Measurements from ENCODE around the gene DUOX1. TPM values are rescaled to one million over a fixed set of nuclear protein-coding genes. Genes with fewer than 3 reads are reported as not detected.
"Not testable (repeated sequence)": the region's sequence is repeated elsewhere in the genome, so short reads cannot be mapped to it uniquely, and the experiment has no call there.

Gene DUOX1
- total RNA-seq, 2 donors from 2014 or later = 0.34 to 0.95 TPM

- no peaks in the 10 kb centered on the region for H3K36me3 Mint-ChIP-seq (ENCODE audit: insufficient read depth in 2 of 2)
- ATAC-seq (replicated peaks in 1 of 2) (no peak), DNase-seq (no peak)
- H3K27ac Mint-ChIP-seq = no peak overlapping the region
- H3K4me3 Mint-ChIP-seq = no peak overlapping the region
- no peaks in the 10 kb centered on the region for H3K9me3 Mint-ChIP-seq
- H3K4me1 Mint-ChIP-seq (ENCODE audit: low read depth) = no peaks in the 10 kb centered on the region
- H3K27me3 Mint-ChIP-seq (ENCODE audit: low read depth) = peaks cover 13% of the 10 kb centered on the region
Measured at GRCh38 chr15:45095661-45096060, 34.1 kb upstream of the DUOX1 start.

DNA sequence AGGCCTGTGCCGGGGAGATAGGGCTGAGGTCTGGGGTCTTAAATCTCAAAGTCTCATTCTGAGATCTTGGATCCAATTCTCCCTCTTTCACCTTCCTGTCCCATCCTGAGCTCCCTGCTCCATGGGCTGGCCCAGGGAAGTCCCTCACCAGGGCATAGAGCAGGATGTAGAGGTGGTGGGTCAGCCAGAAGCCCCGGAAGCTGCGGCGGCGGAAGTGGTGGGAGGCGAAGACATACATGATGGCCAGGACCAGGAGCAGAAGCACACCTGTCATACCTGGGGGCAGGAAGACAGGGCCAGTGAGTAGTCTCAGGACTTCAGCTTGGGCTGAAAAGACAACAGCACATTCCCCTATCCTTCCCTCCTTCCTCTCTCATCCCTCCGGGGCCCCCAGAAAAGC lies 32.3 kb upstream of the DUOX1 start:
- no peaks in the 10 kb centered on the region for H3K36me3 Mint-ChIP-seq (ENCODE audit: insufficient read depth in 2 of 2)
- no peak overlapping the region for H3K4me3 Mint-ChIP-seq
- H3K4me1 Mint-ChIP-seq (ENCODE audit: low read depth) = no peaks in the 10 kb centered on the region
- DNase-seq (no peak), ATAC-seq (replicated peaks in 1 of 2) (no peak)
- H3K9me3 Mint-ChIP-seq = no peaks in the 10 kb centered on the region
- no peak overlapping the region for H3K27ac Mint-ChIP-seq
- H3K27me3 Mint-ChIP-seq (ENCODE audit: low read depth) = no peaks in the 10 kb centered on the region

- no peaks in the 10 kb centered on the region for H3K4me1 Mint-ChIP-seq (ENCODE audit: low read depth)
- H3K4me3 Mint-ChIP-seq = no peak overlapping the region
- H3K9me3 Mint-ChIP-seq = no peaks in the 10 kb centered on the region
- DNase-seq = no peak
- no peaks in the 10 kb centered on the region for H3K27me3 Mint-ChIP-seq (ENCODE audit: low read depth)
- H3K36me3 Mint-ChIP-seq (ENCODE audit: insufficient read depth in 2 of 2) = no peaks in the 10 kb centered on the region
- ATAC-seq (replicated peaks in 1 of 2) = no peak
- no peak overlapping the region for H3K27ac Mint-ChIP-seq
Measured at GRCh38 chr15:45099549-45100165, 30.1 kb upstream of the DUOX1 start.

GRCh38 chr15:45100884-45101625 lies 28.7 kb upstream of the DUOX1 start:
- Mint-ChIP-seq H3K27me3 (ENCODE audit: low read depth) (no peaks in the 10 kb centered on the region), H3K27ac (no peak overlapping the region), H3K4me1 (ENCODE audit: low read depth) (no peaks in the 10 kb centered on the region), H3K9me3 (no peaks in the 10 kb centered on the region), H3K36me3 (ENCODE audit: insufficient read depth in 2 of 2) (no peaks in the 10 kb centered on the region), H3K4me3 (no peak overlapping the region)
- ATAC-seq (replicated peaks in 1 of 2) (no peak), DNase-seq (no peak)

DNA sequence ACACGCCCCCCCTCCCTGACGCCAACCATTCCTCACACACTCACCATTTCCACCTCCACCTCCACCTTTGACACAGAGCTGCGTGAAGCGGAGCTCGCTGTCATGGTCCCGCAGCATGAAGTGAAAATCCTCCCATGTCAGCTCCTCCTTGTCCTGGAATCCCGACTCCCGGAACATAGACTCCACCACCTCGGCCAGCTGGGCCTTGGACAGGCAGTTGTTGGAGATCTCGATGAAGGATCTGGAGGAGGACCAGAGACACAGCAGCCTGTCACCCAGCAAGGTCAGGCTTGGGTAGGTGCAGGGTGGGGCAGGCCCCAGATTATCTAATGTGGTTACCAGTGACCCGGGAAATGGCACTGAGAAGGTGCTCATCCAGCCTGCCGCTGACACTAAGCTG lies 28.0 kb upstream of the DUOX1 start:
- no peak for DNase-seq
- Mint-ChIP-seq H3K4me3 (no peak overlapping the region), H3K4me1 (ENCODE audit: low read depth) (no peaks in the 10 kb centered on the region)

DNA sequence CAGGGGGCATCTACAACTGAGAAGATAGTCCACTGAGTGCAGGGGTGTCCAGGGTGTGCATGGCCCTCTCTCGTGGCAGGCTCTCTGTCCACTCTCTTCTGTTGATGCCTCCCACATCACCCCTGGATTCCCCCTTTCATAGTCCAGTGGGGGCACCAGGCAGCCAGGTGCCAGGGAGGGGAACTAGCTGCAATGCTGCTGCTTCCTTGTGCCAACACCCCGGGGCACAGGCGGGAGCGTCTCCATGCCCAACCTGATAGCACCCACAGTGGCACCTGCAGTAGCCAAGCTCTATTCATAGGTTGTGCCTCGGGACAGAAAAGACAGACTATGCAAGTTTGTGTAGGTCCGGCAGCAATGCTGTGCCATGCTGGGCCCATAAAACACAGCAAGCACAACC lies 27.6 kb upstream of the DUOX1 start:
- DNase-seq = no peak
- H3K27ac Mint-ChIP-seq = no peak overlapping the region
- H3K36me3 Mint-ChIP-seq (ENCODE audit: insufficient read depth in 2 of 2) = no peaks in the 10 kb centered on the region
- ATAC-seq (replicated peaks in 1 of 2) = no peak
- no peaks in the 10 kb centered on the region for H3K27me3 Mint-ChIP-seq (ENCODE audit: low read depth)
- H3K9me3 Mint-ChIP-seq = no peaks in the 10 kb centered on the region
- no peak overlapping the region for H3K4me3 Mint-ChIP-seq
- H3K4me1 Mint-ChIP-seq (ENCODE audit: low read depth) = no peaks in the 10 kb centered on the region

More for the DNA sequence above, 28.0 kb upstream of the DUOX1 start:
- no peaks in the 10 kb centered on the region for H3K27me3 Mint-ChIP-seq (ENCODE audit: low read depth)
- H3K9me3 Mint-ChIP-seq = no peaks in the 10 kb centered on the region
- no peak overlapping the region for H3K27ac Mint-ChIP-seq
- H3K36me3 Mint-ChIP-seq (ENCODE audit: insufficient read depth in 2 of 2) = no peaks in the 10 kb centered on the region
- no peak for ATAC-seq (replicated peaks in 1 of 2)

GRCh38 chr15:45104170-45104569 lies 25.6 kb upstream of the DUOX1 start:
- H3K4me3 Mint-ChIP-seq; H3K36me3 Mint-ChIP-seq (ENCODE audit: insufficient read depth in 2 of 2); H3K27me3 Mint-ChIP-seq (ENCODE audit: low read depth); DNase-seq; ATAC-seq (replicated peaks in 1 of 2); H3K27ac Mint-ChIP-seq; H3K4me1 Mint-ChIP-seq (ENCODE audit: low read depth); H3K9me3 Mint-ChIP-seq: not testable (repeated sequence)

DNA sequence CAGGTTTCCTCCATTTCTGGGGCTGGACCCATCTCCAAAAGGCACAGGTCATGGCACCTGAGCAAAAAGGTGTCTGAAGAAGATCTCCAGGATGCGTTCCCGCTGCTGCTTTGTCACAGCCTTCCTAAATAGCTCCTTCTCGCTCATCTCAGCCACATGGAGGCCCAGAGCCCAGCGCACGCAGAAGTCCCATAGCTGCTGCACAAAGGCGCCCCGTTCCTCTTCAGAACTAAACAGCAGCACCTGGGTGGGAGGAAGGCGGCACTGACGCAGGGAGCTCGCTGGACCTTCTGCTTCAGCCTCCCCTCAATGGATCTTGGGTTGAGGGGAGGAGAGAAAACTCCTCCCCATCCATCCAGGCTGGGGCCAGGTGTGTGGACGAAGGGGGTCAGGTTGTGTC lies 24.2 kb upstream of the DUOX1 start:
- Mint-ChIP-seq H3K36me3 (ENCODE audit: insufficient read depth in 2 of 2) (no peaks in the 10 kb centered on the region), H3K4me1 (ENCODE audit: low read depth) (no peaks in the 10 kb centered on the region), H3K4me3 (no peak overlapping the region), H3K27me3 (ENCODE audit: low read depth) (peaks cover 18% of the 10 kb centered on the region), H3K9me3 (no peaks in the 10 kb centered on the region), H3K27ac (no peak overlapping the region)
- no peak for DNase-seq
- no peak for ATAC-seq (replicated peaks in 1 of 2)

DNA sequence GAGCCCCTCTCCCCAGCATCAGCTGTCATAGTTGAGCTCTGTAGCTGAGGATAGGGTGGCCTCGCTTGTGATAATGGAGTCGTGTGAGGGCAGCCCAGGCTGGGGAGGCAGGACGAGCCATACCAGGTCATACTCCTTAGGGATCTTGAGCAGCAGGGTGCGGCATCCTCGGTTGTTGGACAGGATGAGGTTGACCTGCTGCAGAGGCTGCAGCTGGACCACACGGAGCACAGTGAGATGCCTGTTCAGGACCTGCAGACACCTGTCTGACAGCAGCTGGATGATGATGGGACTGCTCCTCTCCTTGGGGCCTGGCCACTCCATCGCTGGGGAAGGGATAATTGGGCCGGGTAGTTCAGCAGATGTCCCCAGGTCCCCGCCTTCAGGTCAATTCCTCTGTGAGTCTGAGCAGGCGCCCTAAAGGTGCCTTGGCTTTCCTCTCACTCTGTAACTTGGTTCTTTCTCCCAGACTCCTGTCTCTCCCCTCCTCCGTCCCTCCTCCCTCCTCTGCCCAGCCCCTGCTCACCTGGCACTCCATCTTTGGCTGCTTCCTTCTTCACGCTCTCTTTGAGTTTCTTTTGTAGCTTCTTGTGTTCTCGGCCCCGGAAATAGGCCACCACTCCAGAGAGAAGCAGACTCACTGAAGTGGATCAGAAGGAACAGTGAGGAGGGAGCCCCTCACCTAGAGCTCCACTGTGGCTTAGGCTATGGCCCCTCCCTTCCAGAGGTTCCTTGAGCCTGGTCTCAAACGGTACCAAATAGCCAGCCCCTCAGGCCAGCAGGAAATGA lies 23.6 kb upstream of the DUOX1 start:
- Mint-ChIP-seq H3K27me3 (ENCODE audit: low read depth) (peaks cover 19% of the 10 kb centered on the region), H3K4me3 (no peak overlapping the region), H3K9me3 (no peaks in the 10 kb centered on the region), H3K36me3 (ENCODE audit: insufficient read depth in 2 of 2) (no peaks in the 10 kb centered on the region), H3K4me1 (ENCODE audit: low read depth) (no peaks in the 10 kb centered on the region), H3K27ac (no peak overlapping the region)
- no peak for DNase-seq
- no peak for ATAC-seq (replicated peaks in 1 of 2)

GRCh38 chr15:45107941-45108630 lies 21.7 kb upstream of the DUOX1 start:
- Mint-ChIP-seq H3K27ac (no peak overlapping the region), H3K36me3 (ENCODE audit: insufficient read depth in 2 of 2) (no peaks in the 10 kb centered on the region), H3K4me1 (ENCODE audit: low read depth) (peaks cover 9% of the 10 kb centered on the region), H3K4me3 (no peak overlapping the region), H3K9me3 (no peaks in the 10 kb centered on the region), H3K27me3 (ENCODE audit: low read depth) (peaks cover 33% of the 10 kb centered on the region)
- DNase-seq (no peak), ATAC-seq (replicated peaks in 1 of 2) (no peak)

DNA sequence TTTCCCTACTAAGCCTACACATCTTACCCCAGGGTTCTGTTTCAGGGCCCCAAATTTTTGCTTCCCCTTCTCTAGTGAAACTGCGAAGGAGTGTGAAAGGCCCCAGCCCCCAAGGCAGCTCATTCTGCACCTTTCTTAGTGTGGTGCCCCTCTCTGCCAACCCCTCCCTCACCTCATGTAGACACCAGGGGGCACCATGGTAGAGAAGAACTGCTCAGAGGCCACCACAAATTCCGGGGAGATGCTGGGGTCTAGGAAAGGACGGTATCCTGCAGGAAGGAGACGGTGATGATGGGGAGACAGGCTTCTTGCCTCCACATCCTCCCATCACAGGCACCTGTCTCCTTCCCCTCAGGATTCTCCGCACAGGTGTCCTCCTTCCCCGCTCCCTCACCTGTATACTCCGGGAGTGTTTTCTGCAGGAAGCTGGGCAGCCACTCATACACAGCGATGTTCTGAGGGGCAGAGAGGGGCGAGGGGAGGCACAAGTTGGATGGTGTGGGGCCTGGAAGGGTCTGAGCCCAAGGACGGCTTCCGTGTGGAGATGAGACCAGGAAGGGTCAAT lies 19.5 kb upstream of the DUOX1 start:
- Mint-ChIP-seq H3K36me3 (ENCODE audit: insufficient read depth in 2 of 2) (no peaks in the 10 kb centered on the region), H3K4me3 (no peak overlapping the region), H3K27me3 (ENCODE audit: low read depth) (peaks cover 55% of the 10 kb centered on the region), H3K27ac (no peak overlapping the region), H3K9me3 (no peaks in the 10 kb centered on the region), H3K4me1 (ENCODE audit: low read depth) (peaks cover 9% of the 10 kb centered on the region)
- ATAC-seq (replicated peaks in 1 of 2) (no peak), DNase-seq (no peak)

- DNase-seq (no peak), ATAC-seq (replicated peaks in 1 of 2) (peak in 1 of 2 donors; percentile 23)
- Mint-ChIP-seq H3K27ac (no peak overlapping the region), H3K4me3 (peak overlapping the region; percentile 68 to 72), H3K4me1 (ENCODE audit: low read depth) (peaks cover 14% of the 10 kb centered on the region), H3K27me3 (ENCODE audit: low read depth) (peaks cover 68% of the 10 kb centered on the region), H3K9me3 (no peaks in the 10 kb centered on the region), H3K36me3 (ENCODE audit: insufficient read depth in 2 of 2) (no peaks in the 10 kb centered on the region)
Measured at GRCh38 chr15:45111390-45112142, 18.2 kb upstream of the DUOX1 start.

All from activated T-cell treated with anti-CD3 and anti-CD28 coated beads, Interleukin-2, amount 50 U/mL, for 72 hours (primary cell).